ENCODE results near the gene OR5H14.

GRCh38 chr3:98108162-98108561, 39.1 kb upstream of the OR5H14 start:
- TF ChIP-seq, protein P1, sequence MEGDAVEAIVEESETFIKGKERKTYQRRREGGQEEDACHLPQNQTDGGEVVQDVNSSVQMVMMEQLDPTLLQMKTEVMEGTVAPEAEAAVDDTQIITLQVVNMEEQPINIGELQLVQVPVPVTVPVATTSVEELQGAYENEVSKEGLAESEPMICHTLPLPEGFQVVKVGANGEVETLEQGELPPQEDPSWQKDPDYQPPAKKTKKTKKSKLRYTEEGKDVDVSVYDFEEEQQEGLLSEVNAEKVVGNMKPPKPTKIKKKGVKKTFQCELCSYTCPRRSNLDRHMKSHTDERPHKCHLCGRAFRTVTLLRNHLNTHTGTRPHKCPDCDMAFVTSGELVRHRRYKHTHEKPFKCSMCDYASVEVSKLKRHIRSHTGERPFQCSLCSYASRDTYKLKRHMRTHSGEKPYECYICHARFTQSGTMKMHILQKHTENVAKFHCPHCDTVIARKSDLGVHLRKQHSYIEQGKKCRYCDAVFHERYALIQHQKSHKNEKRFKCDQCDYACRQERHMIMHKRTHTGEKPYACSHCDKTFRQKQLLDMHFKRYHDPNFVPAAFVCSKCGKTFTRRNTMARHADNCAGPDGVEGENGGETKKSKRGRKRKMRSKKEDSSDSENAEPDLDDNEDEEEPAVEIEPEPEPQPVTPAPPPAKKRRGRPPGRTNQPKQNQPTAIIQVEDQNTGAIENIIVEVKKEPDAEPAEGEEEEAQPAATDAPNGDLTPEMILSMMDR (IDR thresholded peaks at IDR 0.05; ENCODE audit: low read depth, low read length), result no peak
- TF ChIP-seq POLR2A (IDR thresholded peaks at IDR 0.05; ENCODE audit: extremely low read depth, insufficient read length) (no peak), MAX (IDR thresholded peaks at IDR 0.05; ENCODE audit: low read depth, low read length) (no peak)

Data from NB4 (cell line).